IMR-90 (cell line): ENCODE data around the gene COX10.

Source experiments
- CTCF ChIP-seq: conservative IDR thresholded peaks from 2 replicates; pipeline ENCODE4 v1.5.1; 2012; ENCODE audit warnings: mild to moderate bottlenecking, low read depth, low read length, improper control_type of control experiment
- NFE2L2 ChIP-seq: fragments of 150-350 bp; IDR thresholded peaks from 2 replicates; pipeline ENCODE4 v1.6.1; 2016; ENCODE audit warnings: low read depth, mild to moderate bottlenecking, low read length
- POLR2A ChIP-seq: IDR thresholded peaks from 2 replicates; pipeline ENCODE4 v1.6.1; 2012; ENCODE audit warnings: mild to moderate bottlenecking, low read depth, low read length
- RAD21 ChIP-seq: IDR thresholded peaks from 2 replicates; pipeline ENCODE4 v1.6.1; 2012; ENCODE audit warnings: low read length, improper control_type of control experiment
- RCOR1 ChIP-seq: IDR thresholded peaks from 2 replicates; pipeline ENCODE4 v1.6.1; 2012; ENCODE audit warnings: mild to moderate bottlenecking, low read length, improper control_type of control experiment; ENCODE audit not compliant: insufficient replicate concordance
- RFX5 ChIP-seq: IDR thresholded peaks from 2 replicates; pipeline ENCODE4 v1.8.0; 2012; ENCODE audit warnings: low read depth, mild to moderate bottlenecking, low read length, moderate library complexity
- USF2 ChIP-seq: fragments of 150-350 bp; IDR thresholded peaks from 2 replicates; pipeline ENCODE4 v1.6.1; 2017; ENCODE audit warnings: mild to moderate bottlenecking, antibody characterized with exemption, low read length, low read depth

GRCh38 chr17:14037453-14037852 lies 31.9 kb upstream of the COX10 start:
- no peak for TF ChIP-seq POLR2A
- no peak for TF ChIP-seq CTCF
- TF ChIP-seq RCOR1, result no peak
- no peak for TF ChIP-seq RAD21
- TF ChIP-seq USF2, result no peak
- TF ChIP-seq NFE2L2, result no peak
- TF ChIP-seq RFX5, result no peak
